ENCODE measurements around the gene KLHL2.

- no peak for TF ChIP-seq CTCF (IDR thresholded peaks at IDR 0.05)
- no peak for TF ChIP-seq POLR2A (IDR thresholded peaks at IDR 0.05)
Measured at GRCh38 chr4:165361810-165362209, 154.4 kb downstream of the KLHL2 start.
